GM19372 (cell line): ENCODE results near the gene ALDH9A1.
"Not testable (repeated sequence)": the region's sequence is repeated elsewhere in the genome, so short reads cannot be mapped to it uniquely, and the experiment has no call there.

ENCODE experiments used
- ATAC-seq: cut with Tn5 transposase; IDR thresholded peaks from one replicate; pipeline ENCODE4 v1.9.1; 2021; ENCODE audit warnings: mild to moderate bottlenecking, low read depth, moderate library complexity; ENCODE audit not compliant: unreplicated experiment

Gene ALDH9A1

GRCh38 chr1:165688046-165688445, 10.3 kb downstream of the ALDH9A1 start:
- ATAC-seq, result no peak

GRCh38 chr1:165686971-165687433, 11.4 kb downstream of the ALDH9A1 start:
- ATAC-seq, result peak; percentile 40

- peak; percentile 66 for ATAC-seq
Measured at GRCh38 chr1:165686121-165686970, 12.0 kb downstream of the ALDH9A1 start.

DNA sequence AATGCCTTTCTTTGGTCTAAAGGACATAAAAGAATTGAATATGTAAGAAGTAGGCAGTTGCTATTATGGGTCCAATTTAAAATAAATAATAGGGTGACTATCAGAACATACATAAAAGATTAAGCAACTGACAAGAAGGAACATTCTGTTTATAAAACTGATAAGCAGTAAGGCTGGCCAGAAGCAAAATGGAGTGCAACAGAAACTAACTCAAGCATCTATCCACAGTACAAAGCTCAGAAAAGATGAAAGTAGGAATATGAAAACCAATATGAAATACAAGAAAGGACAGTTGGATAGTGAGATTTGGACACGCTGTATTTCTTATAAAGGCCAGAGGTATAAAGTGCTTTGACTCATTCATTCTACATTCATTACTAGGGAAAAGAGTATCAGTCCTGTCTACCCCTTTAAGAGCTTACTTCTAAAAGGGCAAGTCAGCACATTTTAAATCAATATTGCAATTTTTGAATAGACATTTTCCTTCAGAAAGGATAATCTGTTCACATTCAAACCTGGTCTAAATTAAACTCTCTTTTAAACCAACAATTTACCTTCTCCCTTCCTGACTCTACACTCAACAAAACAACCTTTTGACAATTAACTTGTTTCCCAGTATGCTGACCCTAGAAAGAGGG, 14.4 kb downstream of the ALDH9A1 start:
- ATAC-seq, result no peak

DNA sequence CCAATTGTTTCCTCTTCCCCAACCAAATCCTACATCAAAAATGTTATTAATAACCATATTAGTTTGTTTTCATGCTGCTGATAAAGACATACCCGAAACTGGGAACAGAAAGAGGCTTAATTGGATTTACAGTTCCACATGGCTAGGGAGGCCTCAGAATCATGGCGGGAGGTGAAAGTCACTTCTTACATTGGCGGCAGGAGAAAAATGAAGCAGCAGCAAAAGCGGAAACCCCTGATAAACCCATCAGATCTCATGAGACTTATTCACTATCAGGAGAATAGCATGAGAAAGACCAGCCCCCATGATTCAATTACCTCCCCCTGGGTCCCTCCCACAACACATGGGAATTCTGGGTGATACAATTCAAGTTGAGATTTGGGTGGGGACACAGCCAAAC, 17.6 kb downstream of the ALDH9A1 start:
- ATAC-seq, result not testable (repeated sequence)

DNA sequence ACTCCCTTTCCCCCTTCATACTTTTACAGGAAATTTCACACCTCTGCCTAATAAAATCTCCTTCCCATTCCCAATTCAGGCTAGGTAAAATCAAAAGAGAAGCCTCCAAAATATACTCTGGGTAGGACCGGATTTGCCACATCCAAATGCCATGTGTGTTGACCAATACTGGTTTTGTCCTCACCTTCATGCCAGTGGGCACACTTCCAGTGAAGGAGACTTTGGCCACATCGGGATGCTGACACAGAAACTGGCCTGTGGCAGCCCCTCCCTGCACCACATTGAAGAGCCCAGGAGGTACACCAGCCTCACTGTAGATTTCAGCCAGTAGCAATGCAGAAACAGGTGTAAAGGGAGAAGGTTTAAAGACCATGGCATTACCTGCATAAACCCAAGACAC, 18.1 kb downstream of the ALDH9A1 start:
- ATAC-seq, result no peak

DNA sequence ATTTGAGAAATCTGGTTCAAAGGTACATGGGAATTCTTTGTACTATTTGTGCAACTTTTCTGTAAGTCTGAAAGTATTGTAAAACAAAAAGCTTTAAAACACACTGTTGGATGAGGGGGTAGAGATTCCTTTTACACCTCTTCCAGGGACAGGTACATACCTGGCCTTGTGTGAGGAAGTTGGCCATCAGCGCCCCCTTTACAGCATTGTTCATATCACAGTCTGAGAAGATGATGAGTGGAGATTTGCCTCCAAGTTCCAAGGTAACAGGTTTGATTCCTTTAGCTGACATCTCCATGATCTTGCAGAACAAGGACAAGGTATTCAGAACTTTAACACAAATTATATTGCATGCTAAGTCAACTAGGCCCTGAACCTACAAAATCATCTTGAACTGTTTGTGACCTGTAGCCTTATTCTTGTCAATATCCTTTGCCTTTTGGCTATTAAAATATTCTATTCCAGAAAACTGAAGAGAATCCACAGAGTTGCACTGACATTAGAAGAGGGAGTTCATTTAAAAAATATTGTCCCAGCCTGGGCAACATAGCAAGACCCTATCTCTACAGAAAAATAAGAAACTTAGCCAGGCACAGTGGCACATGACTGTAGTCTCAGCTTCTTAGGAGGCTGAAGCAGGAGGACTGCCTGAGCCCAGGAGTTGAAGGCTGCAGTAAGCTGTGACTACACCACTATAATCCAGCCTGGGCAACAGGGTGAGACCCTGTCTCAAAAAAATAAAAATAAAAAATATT, 18.9 kb downstream of the ALDH9A1 start:
- ATAC-seq, result no peak

- no peak for ATAC-seq
Measured at GRCh38 chr1:165678509-165678908, 19.9 kb downstream of the ALDH9A1 start.

DNA sequence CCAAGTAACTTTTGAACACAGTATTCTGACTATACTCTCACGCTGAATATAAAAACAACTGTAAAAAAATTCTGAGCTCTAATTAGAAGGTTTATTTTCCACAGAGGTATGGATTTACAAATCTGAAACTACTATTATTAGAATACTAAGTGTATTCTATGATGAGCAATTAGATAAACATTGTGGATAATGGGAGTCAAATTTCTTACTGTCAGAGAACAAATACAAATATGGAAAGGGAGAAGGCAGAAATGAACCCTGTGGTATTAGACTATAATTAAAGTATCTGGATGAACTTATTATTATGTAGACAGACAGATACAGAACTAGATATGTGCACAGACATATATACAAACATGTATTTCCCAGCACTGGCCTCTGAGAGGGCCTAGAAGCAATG, 22.6 kb downstream of the ALDH9A1 start:
- no peak for ATAC-seq

- ATAC-seq, result no peak
Measured at GRCh38 chr1:165674599-165674998, 23.8 kb downstream of the ALDH9A1 start.

DNA sequence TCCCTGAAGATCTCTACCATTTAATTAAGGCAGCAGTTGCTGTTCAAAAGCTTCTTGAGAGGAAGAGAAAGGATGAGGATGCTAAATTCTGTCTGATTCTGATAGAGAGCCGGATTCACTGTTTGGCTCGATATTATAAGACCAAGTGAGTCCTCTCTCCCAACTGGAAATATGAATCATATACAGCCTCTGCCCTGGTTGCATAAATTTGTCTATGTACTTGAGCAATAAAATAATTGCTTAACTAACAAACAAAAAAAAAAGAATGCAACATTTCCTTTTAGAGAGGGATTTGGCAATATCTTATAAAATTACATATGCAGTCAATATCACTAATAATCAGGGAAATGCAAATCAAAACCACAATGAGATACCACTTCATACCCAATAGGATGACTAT, 26.8 kb downstream of the ALDH9A1 start:
- no peak for ATAC-seq

DNA sequence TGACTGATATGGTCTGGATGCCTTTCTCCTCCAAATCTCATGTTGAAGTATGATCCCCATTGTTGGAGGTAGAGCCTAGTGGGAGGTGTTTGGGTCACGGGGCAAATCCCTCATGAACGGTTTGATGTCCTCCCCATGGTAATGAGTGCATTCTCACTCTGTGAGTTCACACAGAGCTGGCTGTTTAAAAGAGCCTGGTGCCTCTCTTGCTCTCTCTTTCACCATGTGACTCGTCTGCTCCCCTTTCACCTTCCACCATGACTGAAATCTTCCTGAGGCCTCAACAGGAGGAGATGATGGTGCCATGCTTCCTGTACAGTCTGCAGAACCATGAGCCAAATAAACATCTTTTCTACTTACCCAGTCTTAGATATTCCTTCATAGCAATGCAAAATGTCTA, 30.2 kb downstream of the ALDH9A1 start:
- no peak for ATAC-seq

- no peak for ATAC-seq
Measured at GRCh38 chr1:165666152-165666825, 32.1 kb downstream of the ALDH9A1 start.

- no peak for ATAC-seq
Measured at GRCh38 chr1:165662186-165662585, 36.2 kb downstream of the ALDH9A1 start.

- no peak for ATAC-seq
Measured at GRCh38 chr1:165661703-165662102, 36.7 kb downstream of the ALDH9A1 start.

DNA sequence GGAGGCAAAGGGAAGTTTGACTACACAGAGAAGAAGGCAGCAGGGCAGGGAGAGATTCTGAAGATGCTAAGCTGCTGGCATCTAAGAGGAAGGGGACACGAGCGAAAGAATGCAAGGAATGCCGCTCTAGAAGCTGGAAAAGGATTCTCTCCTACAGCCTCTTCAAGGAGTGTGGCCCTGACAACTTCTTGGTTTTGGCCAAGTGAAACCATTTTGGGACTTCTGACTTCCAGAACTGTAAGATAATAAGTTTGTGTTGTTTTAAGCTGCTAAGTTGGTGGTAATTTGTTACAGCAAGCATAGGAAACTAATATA, 38.8 kb downstream of the ALDH9A1 start:
- ATAC-seq, result no peak

DNA sequence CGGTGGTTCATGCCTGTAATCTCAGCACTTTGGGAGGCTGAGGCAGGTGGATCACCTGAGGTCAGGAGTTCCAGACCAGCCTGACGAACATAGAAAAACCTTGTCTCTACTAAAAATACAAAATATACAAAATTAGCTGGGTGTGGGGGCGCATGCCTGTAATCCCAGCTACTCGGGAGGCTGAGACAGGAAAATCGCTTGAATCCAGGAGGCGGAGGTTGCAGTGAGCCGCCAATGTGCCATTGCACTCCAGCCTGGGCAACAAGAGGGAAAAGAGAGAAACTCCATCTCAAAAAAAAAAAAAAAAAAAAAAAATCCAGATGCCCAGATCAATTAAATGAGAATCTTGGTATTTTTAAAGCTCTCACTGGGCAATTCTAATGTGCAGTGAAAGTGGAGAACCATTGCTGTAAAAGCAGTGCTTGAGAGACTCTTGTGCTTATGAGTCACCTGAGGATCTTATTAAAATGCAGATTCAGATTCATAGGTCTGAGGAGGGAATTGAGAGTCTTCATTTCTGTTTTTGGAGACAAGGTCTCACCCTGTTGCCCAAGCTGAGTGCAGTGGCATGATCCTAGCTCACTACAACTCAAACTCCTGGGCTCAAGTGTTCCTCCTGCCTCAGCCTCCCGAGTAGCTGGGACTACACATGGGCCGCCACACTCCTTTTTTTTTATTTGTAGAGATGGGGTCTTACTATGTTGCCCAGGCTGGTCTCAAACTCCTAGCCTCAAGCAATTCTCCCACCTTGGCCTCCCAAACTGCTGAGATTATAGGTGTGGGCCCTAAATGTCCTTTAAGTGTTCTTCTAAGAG, 39.4 kb downstream of the ALDH9A1 start:
- ATAC-seq, result not testable (repeated sequence)

- no peak for ATAC-seq
Measured at GRCh38 chr1:165650981-165651625, 47.3 kb downstream of the ALDH9A1 start.

- no peak for ATAC-seq
Measured at GRCh38 chr1:165648919-165649572, 49.3 kb downstream of the ALDH9A1 start.
